Pancreas (tissue), 10 donors: ENCODE data around the gene DSCAML1. TPM values are rescaled to one million over a fixed set of nuclear protein-coding genes. Genes with fewer than 3 reads are reported as not detected.

Experiments
- ATAC-seq, 4 donors: fragments of 200-7000 bp; cut with Tn5 transposase; one replicate each; pipeline versions ENCODE4 v1.8.0 to v1.9.1; 2020; ENCODE audit warnings: mild to moderate bottlenecking in 4 of 4, moderate library complexity in 4 of 4
- DNase-seq, 6 donors: peaks; one replicate each; pipeline ENCODE4 v3.0.0-alpha.2; 2020
- FAIRE-seq: peaks from 2 replicates; lab custom pipeline; 2012; peaks lifted over from hg19 to GRCh38; lab: Jason Lieb, UNC
- H3K27ac ChIP-seq, 4 donors: fragments of 200-600 bp; sonication (generic); 1 replicate in 3 of 4; 2 replicates in 1 of 4; pipeline versions ENCODE4 v1.5.0 to v1.8.0; 2020
- H3K27me3 ChIP-seq, 4 donors: fragments of 200-600 bp; one replicate each; pipeline ENCODE4 v1.8.0; 2021
- H3K36me3 ChIP-seq, 3 donors: fragments of 200-600 bp; sonication (generic) in 1 of 3; one replicate each; pipeline versions ENCODE4 v1.5.0 to v1.8.0; 2020 to 2021
- H3K4me1 ChIP-seq, 3 donors: fragments of 200-600 bp; one replicate each; pipeline ENCODE4 v1.8.0; 2021
- H3K4me3 ChIP-seq, 4 donors: fragments of 200-600 bp; sonication (generic) in 2 of 4; one replicate each; pipeline versions ENCODE4 v1.5.0 to v1.8.0; 2020 to 2021
- H3K9me3 ChIP-seq, 4 donors: fragments of 200-600 bp; one replicate each; pipeline ENCODE4 v1.8.0; 2021
- CTCF ChIP-seq, 4 donors: fragments of 200-600 bp; sonication (generic) in 3 of 4; IDR thresholded peaks; one replicate each; pipeline versions ENCODE4 v1.5.0 to v1.8.0; 2021; ENCODE audit warnings: antibody characterized with exemption in 4 of 4
- WGBS, 2 donors: extraction: QIAGEN DNeasy Blood & Tissue Kit; methylation state at CpG; one replicate each; pipeline ENCODE4 v1.1.7; 2013; 5-methylcytosine and 5-hydroxymethylcytosine counted together
- intact Hi-C, 3 donors: fragments of 100-400 bp; cut with DNase I; formaldehyde crosslinking; loops; one replicate each; pipeline versions ENCODE4 v1.11.1 to v1.14.2; 2022
- polyA plus RNA-seq, 2 donors: library from polyadenylated mRNA; stranded (reverse); fragments of 200-250 nt; gene quantifications; one replicate each; pipeline ENCODE4 v1.2.3, GENCODE V29; 2013
- total RNA-seq, 6 donors: library from RNA; stranded (reverse); fragmentation: NEBNext Ultra II Directional in 4 of 6; extraction: Animal tissue kit (Norgen Biotek cat#: 25700) in 4 of 6; gene quantifications; one replicate each; pipeline versions ENCODE4 v1.2.1 to v1.2.4, GENCODE V29; 2021 to 2023
- donor health status: healthy with polysubstance abuse.
- donor health status: DM: no; HTN: no; CAD: no; lungs with moderate emphysema.
- donor health status: DM: no; HTN: no; CAD: no.
- donor health status: control.
- donor health status: control.
- donor health status: Bipolar disorder and iron deficiency.
- donor health status: DM: yes; HTN: yes; CAD: no.
- donor health status: DM: no; HTN: no; CAD: no.
- donor health status: DM: no; HTN: no; CAD: no.
- donor health status: DM: yes; HTN: yes; CAD: no.

DSCAML1 gene
- total and polyA plus RNA-seq, 8 donors: 0.69 to 2.7 (median 1.8) TPM

GRCh38 chr11:117461396-117462182 is 335.4 kb downstream of the DSCAML1 start:
- ATAC-seq (no peak), FAIRE-seq (no peak), DNase-seq (no peak)
- intact Hi-C loops: no loop called here
- TF ChIP-seq CTCF (IDR thresholded peaks at IDR 0.05): no peak
- Histone ChIP-seq H3K4me1 (peaks cover 12 to 14% (median 13%) of the 10 kb centered on the region in 3 donors), H3K36me3 (no peaks in the 10 kb centered on the region), H3K9me3 (no peaks in the 10 kb centered on the region), H3K27me3 (no peaks in the 10 kb centered on the region), H3K27ac (no peak overlapping the region), H3K4me3 (no peak overlapping the region)
- 84% methylated on average over 16 of the region's 16 CpGs for WGBS, 2 donors

- no peak for ATAC-seq
- 88 to 93% methylated on average over 5 of the region's 5 CpGs for WGBS, 2 donors
These were observed 337.1 kb downstream of the DSCAML1 start for GRCh38 chr11:117459979-117460300.

GRCh38 chr11:117459123-117459978 is 337.7 kb downstream of the DSCAML1 start:
- peaks cover 12 to 14% (median 13%) of the 10 kb centered on the region in 3 donors for H3K4me1 ChIP-seq
- no peak for TF ChIP-seq CTCF (IDR thresholded peaks at IDR 0.05)
- FAIRE-seq: no peak
- no peak for DNase-seq
- intact Hi-C loops: no loop called here
- WGBS, 2 donors: 79 to 81% methylated on average over 16 of the region's 16 CpGs
- no peak overlapping the region for H3K27ac ChIP-seq
- no peaks in the 10 kb centered on the region for H3K36me3 ChIP-seq
- no peaks in the 10 kb centered on the region for H3K27me3 ChIP-seq
- no peaks in the 10 kb centered on the region for H3K9me3 ChIP-seq
- H3K4me3 ChIP-seq: no peak overlapping the region
- ATAC-seq: no peak

More at GRCh38 chr11:117459979-117460300, 337.1 kb downstream of the DSCAML1 start:
- DNase-seq (no peak), FAIRE-seq (no peak)
- Histone ChIP-seq H3K27ac (no peak overlapping the region), H3K9me3 (no peaks in the 10 kb centered on the region), H3K4me1 (peaks cover 12 to 14% (median 13%) of the 10 kb centered on the region in 3 donors), H3K36me3 (no peaks in the 10 kb centered on the region), H3K4me3 (no peak overlapping the region), H3K27me3 (no peaks in the 10 kb centered on the region)
- intact Hi-C loops: no loop called here
- no peak for TF ChIP-seq CTCF (IDR thresholded peaks at IDR 0.05)

GRCh38 chr11:117458275-117459122 is 338.5 kb downstream of the DSCAML1 start:
- Histone ChIP-seq H3K9me3 (no peaks in the 10 kb centered on the region), H3K36me3 (no peaks in the 10 kb centered on the region), H3K4me1 (peaks cover 12 to 14% (median 13%) of the 10 kb centered on the region in 3 donors), H3K4me3 (no peak overlapping the region), H3K27ac (peak overlapping the region in 3 of 4 donors; percentile 22 to 66 (median 32)), H3K27me3 (no peaks in the 10 kb centered on the region)
- DNase-seq: no peak
- peak; percentile 9 to 55 (median 42) for ATAC-seq
- no peak for FAIRE-seq
- intact Hi-C loops: no loop called here
- WGBS, 2 donors: 88 to 89% methylated on average over 21 to 22 of the region's 22 CpGs
- no peak for TF ChIP-seq CTCF (IDR thresholded peaks at IDR 0.05)
